ENCODE results near the gene CERS3.

CERS3 gene

GRCh38 chr15:100472736-100473135 lies 56.0 kb downstream of the CERS3 start (continued):
- no peak for TF ChIP-seq CSRNP3 (CRISPR knock-in tag; IDR thresholded peaks at IDR 0.05)
- no peak for TF ChIP-seq ZFP3 (CRISPR knock-in tag; IDR thresholded peaks at IDR 0.05)

- TF ChIP-seq TCF4 (CRISPR knock-in tag; IDR thresholded peaks at IDR 0.05; ENCODE audit: borderline replicate concordance) = no peak
- no peak for TF ChIP-seq OSR1 (CRISPR knock-in tag; IDR thresholded peaks at IDR 0.05)
- no peak for TF ChIP-seq ZFP30 (CRISPR knock-in tag; IDR thresholded peaks at IDR 0.05)
- TF ChIP-seq RARB (CRISPR knock-in tag; IDR thresholded peaks at IDR 0.05) = no peak
- TF ChIP-seq CREB5 (CRISPR knock-in tag; IDR thresholded peaks at IDR 0.05; ENCODE audit: low read depth) = no peak
- no peak for TF ChIP-seq PATZ1 (CRISPR knock-in tag; IDR thresholded peaks at IDR 0.05; ENCODE audit: borderline replicate concordance)
- no peak for ATAC-seq
These were observed 56.8 kb downstream of the CERS3 start for GRCh38 chr15:100471933-100472332.

- TF ChIP-seq CSRNP3 (CRISPR knock-in tag; IDR thresholded peaks at IDR 0.05) = no peak
- TF ChIP-seq ZNF70 (CRISPR knock-in tag; IDR thresholded peaks at IDR 0.05) = no peak
- no peak for TF ChIP-seq BACH2 (CRISPR knock-in tag; IDR thresholded peaks at IDR 0.05; ENCODE audit: borderline replicate concordance)
- TF ChIP-seq TOX (CRISPR knock-in tag; IDR thresholded peaks at IDR 0.05; ENCODE audit: borderline replicate concordance) = no peak
- no peak for TF ChIP-seq RARB (CRISPR knock-in tag; IDR thresholded peaks at IDR 0.05)
- no peak for TF ChIP-seq ZNF8 (CRISPR knock-in tag; IDR thresholded peaks at IDR 0.05)
- TF ChIP-seq ZFP3 (CRISPR knock-in tag; IDR thresholded peaks at IDR 0.05) = no peak
- no peak for TF ChIP-seq PATZ1 (CRISPR knock-in tag; IDR thresholded peaks at IDR 0.05; ENCODE audit: borderline replicate concordance)
- no peak for TF ChIP-seq ARNTL (CRISPR knock-in tag; IDR thresholded peaks at IDR 0.05; ENCODE audit: borderline replicate concordance, low read depth)
- TF ChIP-seq GLIS3 (CRISPR knock-in tag; IDR thresholded peaks at IDR 0.05) = no peak
- TF ChIP-seq ZNF565 (CRISPR knock-in tag; conservative IDR thresholded peaks at IDR 0.05; ENCODE audit: low read depth) = no peak
- TF ChIP-seq ISL1 (CRISPR knock-in tag; IDR thresholded peaks at IDR 0.05) = no peak
- no peak for TF ChIP-seq TSHZ2 (CRISPR knock-in tag; IDR thresholded peaks at IDR 0.05)
- TF ChIP-seq ESRRG (CRISPR knock-in tag; IDR thresholded peaks at IDR 0.05) = no peak
- no peak for ATAC-seq
These were observed 60.5 kb downstream of the CERS3 start for GRCh38 chr15:100468285-100468684.
